GM12864 (cell line): ENCODE measurements around the gene F11R.

ENCODE experiments used
- DNase-seq: peaks from one replicate; pipeline ENCODE4 v3.0.0-alpha.2; 2011; ENCODE audit warnings: low read depth
- H3K4me3 ChIP-seq: 2 replicates; pipeline ENCODE4 v1.5.1; 2011; ENCODE audit warnings: mild to moderate bottlenecking, low read depth, low read length, control low read depth
- CTCF ChIP-seq: IDR thresholded peaks from 2 replicates; pipeline ENCODE4 v1.5.1; 2011; ENCODE audit warnings: low read depth, mild to moderate bottlenecking, moderate library complexity, low read length, control low read depth, inconsistent platforms; ENCODE audit errors: missing control alignments

Gene F11R

GRCh38 chr1:161061419-161061818 is 40.5 kb upstream of the F11R start:
- no peak for DNase-seq
- H3K4me3 ChIP-seq = no peak overlapping the region
- no peak for TF ChIP-seq CTCF

- H3K4me3 ChIP-seq = no peak overlapping the region
- no peak for TF ChIP-seq CTCF
- DNase-seq = no peak
Observed at GRCh38 chr1:161059293-161059692, 38.3 kb upstream of the F11R start.

- no peak for TF ChIP-seq CTCF
- no peak for DNase-seq
Observed at GRCh38 chr1:161054805-161055204, 33.9 kb upstream of the F11R start.

GRCh38 chr1:161054232-161054631 is 33.3 kb upstream of the F11R start:
- no peak overlapping the region for H3K4me3 ChIP-seq
- DNase-seq = no peak
- no peak for TF ChIP-seq CTCF

More at GRCh38 chr1:161054805-161055204, 33.9 kb upstream of the F11R start:
- H3K4me3 ChIP-seq = no peak overlapping the region

- DNase-seq = no peak
- no peak overlapping the region for H3K4me3 ChIP-seq
Observed at GRCh38 chr1:161052899-161053298, 31.9 kb upstream of the F11R start.

GRCh38 chr1:161051219-161051618 is 30.3 kb upstream of the F11R start:
- DNase-seq = no peak
- H3K4me3 ChIP-seq = no peak overlapping the region
- TF ChIP-seq CTCF = no peak

More at GRCh38 chr1:161052899-161053298, 31.9 kb upstream of the F11R start:
- TF ChIP-seq CTCF = no peak

GRCh38 chr1:161048949-161049722 is 28.2 kb upstream of the F11R start:
- TF ChIP-seq CTCF = no peak
- DNase-seq = no peak
- no peak overlapping the region for H3K4me3 ChIP-seq
